H9 (cell line): ENCODE data around the gene YLPM1. TPM values are rescaled to one million over a fixed set of nuclear protein-coding genes. Genes with fewer than 3 reads are reported as not detected.

ENCODE experiments used
- DNase-seq: peaks from one replicate; pipeline ENCODE4 v3.0.0-alpha.2; 2017
- H2AFZ ChIP-seq: one replicate; pipeline ENCODE4 v1.6.1; 2013; ENCODE audit warnings: mild to moderate bottlenecking, low read length, control low read depth, moderate library complexity
- H2AK5ac ChIP-seq: 2 replicates; pipeline ENCODE4 v1.6.1; 2013; ENCODE audit warnings: low read length, control low read depth, mixed read lengths; ENCODE audit not compliant: insufficient read length
- H2BK120ac ChIP-seq: one replicate; pipeline ENCODE4 v1.6.1; 2013; ENCODE audit warnings: low read depth, mild to moderate bottlenecking, low read length, control low read depth, inconsistent platforms; ENCODE audit not compliant: poor library complexity, severe bottlenecking
- H2BK12ac ChIP-seq: 2 replicates; pipeline ENCODE4 v1.6.1; 2013; ENCODE audit warnings: low read length, control low read depth, mixed read lengths, low read depth; ENCODE audit not compliant: insufficient read length
- H2BK15ac ChIP-seq: 2 replicates; pipeline ENCODE4 v1.6.1; 2013; ENCODE audit warnings: low read depth, low read length, control low read depth
- H2BK20ac ChIP-seq: one replicate; pipeline ENCODE4 v1.6.1; 2013; ENCODE audit warnings: low read depth, mild to moderate bottlenecking, low read length, control low read depth, inconsistent platforms; ENCODE audit not compliant: poor library complexity, severe bottlenecking
- H2BK5ac ChIP-seq: 2 replicates; pipeline ENCODE4 v1.6.1; 2013; ENCODE audit warnings: low read length, control low read depth, mixed read lengths; ENCODE audit not compliant: insufficient read length
- H3K14ac ChIP-seq: 2 replicates; pipeline ENCODE4 v1.6.1; 2013; ENCODE audit warnings: low read length, control low read depth; ENCODE audit not compliant: insufficient read depth
- H3K18ac ChIP-seq: 2 replicates; pipeline ENCODE4 v1.6.1; 2013; ENCODE audit warnings: low read depth, mild to moderate bottlenecking, mixed read lengths, low read length, control low read depth; ENCODE audit not compliant: insufficient read length
- H3K23ac ChIP-seq: 2 replicates; pipeline ENCODE4 v1.6.1; 2013; ENCODE audit warnings: low read length, control low read depth, mixed read lengths, low read depth; ENCODE audit not compliant: insufficient read length
- H3K23me2 ChIP-seq: 2 replicates; pipeline ENCODE4 v1.6.1; 2013; ENCODE audit warnings: low read depth, mild to moderate bottlenecking, mixed read lengths, low read length, control low read depth; ENCODE audit not compliant: insufficient read length, poor library complexity, severe bottlenecking
- H3K27ac ChIP-seq: 2 replicates; pipeline ENCODE4 v1.5.1; 2013; ENCODE audit warnings: low read length, control low read depth, mixed read lengths, low read depth; ENCODE audit not compliant: insufficient read length
- H3K27me3 ChIP-seq: 2 replicates; pipeline ENCODE4 v1.6.1; 2013; ENCODE audit warnings: low read length, control low read depth, inconsistent platforms; ENCODE audit not compliant: insufficient read depth
- H3K4ac ChIP-seq: 2 replicates; pipeline ENCODE4 v1.6.1; 2013; ENCODE audit warnings: low read depth, mild to moderate bottlenecking, control low read depth, inconsistent platforms, low read length, moderate library complexity
- H3K4me1 ChIP-seq: 2 replicates; pipeline ENCODE4 v1.6.1; 2013; ENCODE audit warnings: low read length, control low read depth, inconsistent platforms; ENCODE audit not compliant: insufficient read depth
- H3K4me2 ChIP-seq: 2 replicates; pipeline ENCODE4 v1.6.1; 2013; ENCODE audit warnings: low read length, control low read depth, mixed read lengths; ENCODE audit not compliant: insufficient read length, insufficient read depth
- H3K56ac ChIP-seq: 2 replicates; pipeline ENCODE4 v1.6.1; 2013; ENCODE audit warnings: low read depth, mild to moderate bottlenecking, mixed read lengths, low read length, control low read depth; ENCODE audit not compliant: insufficient read length
- H3K79me1 ChIP-seq: 2 replicates; pipeline ENCODE4 v1.6.1; 2013; ENCODE audit warnings: low read depth, mild to moderate bottlenecking, moderate library complexity, low read length, control low read depth, inconsistent platforms; ENCODE audit not compliant: insufficient read depth, poor library complexity, severe bottlenecking
- H3K79me2 ChIP-seq: 2 replicates; pipeline ENCODE4 v1.6.1; 2013; ENCODE audit warnings: low read length, control low read depth, inconsistent platforms; ENCODE audit not compliant: insufficient read depth
- H3K9ac ChIP-seq: 2 replicates; pipeline ENCODE4 v1.6.1; 2013; ENCODE audit warnings: low read length, control low read depth, mixed read lengths; ENCODE audit not compliant: insufficient read length; ENCODE audit errors: extremely low read depth
- H3K9me3 ChIP-seq: one replicate; pipeline ENCODE4 v1.6.1; 2013; ENCODE audit warnings: low read depth, low read length, inconsistent platforms; ENCODE audit not compliant: control insufficient read depth
- H3T11ph ChIP-seq: one replicate; pipeline ENCODE4 v1.6.1; 2013; ENCODE audit warnings: mild to moderate bottlenecking, low read length, control low read depth, inconsistent platforms
- H4K20me1 ChIP-seq: one replicate; pipeline ENCODE4 v1.6.1; 2013; ENCODE audit not compliant: control insufficient read depth, insufficient read length, insufficient read depth
- H4K5ac ChIP-seq: 2 replicates; pipeline ENCODE4 v1.6.1; 2013; ENCODE audit warnings: low read depth, mild to moderate bottlenecking, mixed read lengths, low read length, control low read depth; ENCODE audit not compliant: insufficient read length
- H4K8ac ChIP-seq: replicated peaks from 2 replicates; pipeline ENCODE4 v1.6.1; 2013; ENCODE audit warnings: low read length, control low read depth, mixed read lengths, low read depth; ENCODE audit not compliant: insufficient read length
- H4K91ac ChIP-seq: 2 replicates; pipeline ENCODE4 v1.6.1; 2013; ENCODE audit warnings: low read depth, mild to moderate bottlenecking, moderate library complexity, mixed read lengths, low read length, control low read depth; ENCODE audit not compliant: insufficient read length
- H3K27ac Mint-ChIP-seq, 3 experiments: 2 replicates in 2 of 3; 3 replicates in 1 of 3; pipeline ENCODE4 v1.8.0; 2020 to 2021; ENCODE audit warnings: mixed read lengths in 3 of 3, mild to moderate bottlenecking in 1 of 3, moderate library complexity in 1 of 3
- H3K27me3 Mint-ChIP-seq: 2 replicates; pipeline ENCODE4 v1.8.0; 2021; ENCODE audit warnings: low read depth, mild to moderate bottlenecking, moderate library complexity, mixed read lengths
- H3K36me3 Mint-ChIP-seq, 3 experiments: 2 replicates in 2 of 3; 3 replicates in 1 of 3; pipeline ENCODE4 v1.8.0; 2020 to 2021; ENCODE audit warnings: low read depth in 3 of 3, mixed read lengths in 3 of 3; ENCODE audit not compliant: insufficient read depth in 1 of 3
- H3K4me1 Mint-ChIP-seq, 2 experiments: 2 replicates each; pipeline ENCODE4 v1.8.0; 2020; ENCODE audit warnings: mixed read lengths in 2 of 2
- H3K4me3 Mint-ChIP-seq, 2 experiments: 2 replicates in 1 of 2; 3 replicates in 1 of 2; pipeline ENCODE4 v1.8.0; 2020 to 2021; ENCODE audit warnings: mild to moderate bottlenecking in 2 of 2, mixed read lengths in 2 of 2, moderate library complexity in 1 of 2
- H3K9me3 Mint-ChIP-seq, 2 experiments: 2 replicates in 1 of 2; 3 replicates in 1 of 2; pipeline ENCODE4 v1.8.0; 2020; ENCODE audit warnings: mild to moderate bottlenecking in 2 of 2, mixed read lengths in 2 of 2, moderate library complexity in 1 of 2
- CTCF ChIP-seq: fragments of 200-600 bp; sonication (generic); conservative IDR thresholded peaks from 3 replicates; pipeline ENCODE4 v1.8.0; 2021; ENCODE audit warnings: antibody characterized with exemption, mild to moderate bottlenecking
- WGBS: extraction: QIAGEN DNeasy Blood & Tissue Kit; methylation state at CpG from one replicate; pipeline ENCODE4 v1.1.7; 2013; ENCODE audit warnings: missing lambda C conversion rate, low lambda C conversion rate, mixed read lengths; ENCODE audit not compliant: insufficient read length; ENCODE audit errors: extremely low coverage; 5-methylcytosine and 5-hydroxymethylcytosine counted together
- total RNA-seq: library from RNA; stranded (reverse); gene quantifications from 2 replicates; pipeline ENCODE4 v1.2.1, GENCODE V29; 2021

The YLPM1 gene
- total RNA-seq, 1 experiment from 2014 or later: 82.2 TPM

GRCh38 chr14:74846968-74847665 lies 84.0 kb downstream of the YLPM1 start:
- H2BK15ac ChIP-seq: no peak overlapping the region
- H4K5ac ChIP-seq: no peak overlapping the region
- no peak overlapping the region for H3K56ac ChIP-seq
- no peak overlapping the region for H4K91ac ChIP-seq
- H2BK120ac ChIP-seq: no peak overlapping the region
- no peaks in the 10 kb centered on the region; the same call in 1 of the 2 replicates for H3K27me3 Mint-ChIP-seq
- no peaks in the 10 kb centered on the region for H3K79me2 ChIP-seq
- H2AFZ ChIP-seq: no peak overlapping the region
- H3K9ac ChIP-seq: no peak overlapping the region
- H3K18ac ChIP-seq: no peak overlapping the region
- no peaks in the 10 kb centered on the region for H3K27me3 ChIP-seq
- no peak overlapping the region for H2AK5ac ChIP-seq
- H3K27ac ChIP-seq: no peak overlapping the region
- DNase-seq: no peak
- H3K9me3 Mint-ChIP-seq: no peaks in the 10 kb centered on the region
- no peak overlapping the region for H2BK12ac ChIP-seq
- no peak overlapping the region for H3K4me3 Mint-ChIP-seq
- no peak overlapping the region for H3K4me2 ChIP-seq
- H3K9me3 ChIP-seq: no peaks in the 10 kb centered on the region
- no peaks in the 10 kb centered on the region for H3K4me1 ChIP-seq
- no peak overlapping the region for H4K8ac ChIP-seq
- WGBS: no CpG with 5 or more reads among the region's 1 CpG
- no peak overlapping the region for H2BK20ac ChIP-seq
- H3K79me1 ChIP-seq: no peaks in the 10 kb centered on the region
- no peak overlapping the region for H3K14ac ChIP-seq
- H3K4ac ChIP-seq: no peak overlapping the region
- H3K36me3 Mint-ChIP-seq: no peaks in the 10 kb centered on the region
- no peaks in the 10 kb centered on the region for H3K23me2 ChIP-seq
- no peak for TF ChIP-seq CTCF
- H3K23ac ChIP-seq: no peak overlapping the region
- H2BK5ac ChIP-seq: no peak overlapping the region
- H3T11ph ChIP-seq: no peak overlapping the region
- peaks cover 0 to 2% of the 10 kb centered on the region in 2 experiments; a peak in 1 of 4 replicates for H3K4me1 Mint-ChIP-seq
- H4K20me1 ChIP-seq: no peaks in the 10 kb centered on the region
- H3K27ac Mint-ChIP-seq: no peak overlapping the region; a peak in 1 of 7 replicates
